GM23248 (cell line): ENCODE measurements around the gene SCAPER.

Experiments
- EZH2 ChIP-seq: fragments of 200-600 bp; sonication (generic); IDR thresholded peaks from 2 replicates; pipeline ENCODE4 v1.6.1; 2018; ENCODE audit warnings: antibody characterized with exemption, mild to moderate bottlenecking; ENCODE audit not compliant: insufficient read depth, poor library complexity, severe bottlenecking
- EZH2phosphoT487 ChIP-seq: fragments of 200-600 bp; sonication (generic); IDR thresholded peaks from 2 replicates; pipeline ENCODE4 v1.6.1; 2018; ENCODE audit warnings: antibody characterized with exemption, moderate library complexity, mild to moderate bottlenecking, low read depth; ENCODE audit not compliant: insufficient read depth

GRCh38 chr15:76343313-76343996, 561.7 kb downstream of the SCAPER start:
- TF ChIP-seq EZH2phosphoT487 (no peak), EZH2 (peak; percentile 37)
